Measurements from ENCODE around the gene SLC35G1. TPM values are rescaled to one million over a fixed set of nuclear protein-coding genes. Genes with fewer than 3 reads are reported as not detected.

Gene SLC35G1
- polyA plus RNA-seq, 3 donors = 0.90 to 4.0 (median 2.7) TPM

DNA sequence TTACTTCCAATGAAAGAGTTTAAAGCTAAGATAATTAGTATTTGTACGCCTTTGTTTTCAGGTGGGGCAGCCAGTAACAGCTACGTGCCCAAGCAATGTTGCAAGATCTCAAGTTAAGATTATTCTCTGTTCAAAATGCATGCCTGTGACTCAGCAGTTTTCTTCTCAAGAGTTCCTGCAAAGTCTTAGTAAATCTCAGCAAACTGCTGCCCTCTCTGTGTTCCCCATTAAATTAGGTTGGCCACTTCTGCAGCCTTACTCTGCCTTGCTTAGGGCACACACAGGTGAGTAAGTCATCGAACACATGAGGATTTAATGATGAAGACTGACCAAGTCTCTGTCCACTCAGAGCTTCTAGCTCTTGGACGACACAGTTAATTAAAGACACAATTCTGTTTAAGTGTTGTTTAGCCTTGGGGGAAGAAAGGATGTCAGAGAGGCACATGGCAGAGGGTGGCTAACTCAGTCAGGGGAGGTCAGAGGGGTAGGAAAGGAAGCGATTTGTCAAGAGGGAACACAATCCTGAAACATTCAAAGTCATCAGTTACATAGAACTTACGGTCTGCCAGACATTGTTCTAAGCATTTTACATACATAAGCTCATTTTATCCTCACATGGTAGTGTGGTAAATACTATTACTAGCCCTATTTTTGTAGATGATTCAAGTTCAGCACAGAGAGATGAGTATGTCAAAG, 20.2 kb upstream of the SLC35G1 start:
- 58 to 75% (median 66%) methylated on average over 6 of the region's 6 CpGs for WGBS, 3 donors
- H3K27ac ChIP-seq (ENCODE audit: low read depth, low read length) = no peak overlapping the region

DNA sequence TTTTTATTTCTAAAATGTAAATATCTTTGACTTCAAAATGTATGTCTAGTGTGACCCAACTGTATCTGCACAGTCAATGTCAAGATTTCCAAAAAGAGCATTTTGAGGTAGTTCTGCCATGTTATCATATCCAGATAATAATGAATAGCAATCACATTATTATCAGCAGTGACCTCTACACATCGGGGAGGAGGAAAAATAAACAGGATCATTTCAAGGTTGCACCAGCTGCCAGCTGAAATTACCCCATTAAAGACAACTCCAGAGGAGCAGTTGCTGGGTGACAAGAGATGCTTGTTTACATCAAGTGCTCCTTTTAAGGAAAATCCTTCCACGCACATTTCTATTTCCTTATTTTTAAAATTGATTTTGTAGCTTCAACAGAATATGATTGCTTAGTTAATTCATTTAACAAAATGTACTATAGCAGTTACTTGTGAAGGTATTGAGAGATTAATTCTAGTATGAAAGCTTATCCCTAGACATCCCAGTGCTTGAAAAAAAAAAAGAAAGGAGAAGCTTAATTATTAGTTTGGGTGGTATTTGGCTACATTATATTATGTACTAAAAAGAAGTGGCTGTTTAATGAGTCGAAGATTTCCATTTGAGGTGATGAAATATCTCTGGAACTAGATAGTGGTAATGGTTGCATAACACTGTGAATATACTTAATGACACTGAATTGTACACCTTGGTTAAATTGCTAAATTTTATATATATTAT, 19.3 kb upstream of the SLC35G1 start:
- H3K27ac ChIP-seq (ENCODE audit: low read depth, low read length) = no peak overlapping the region
- WGBS, 3 donors = 51 to 58% (median 56%) methylated on average over 3 of the region's 3 CpGs

DNA sequence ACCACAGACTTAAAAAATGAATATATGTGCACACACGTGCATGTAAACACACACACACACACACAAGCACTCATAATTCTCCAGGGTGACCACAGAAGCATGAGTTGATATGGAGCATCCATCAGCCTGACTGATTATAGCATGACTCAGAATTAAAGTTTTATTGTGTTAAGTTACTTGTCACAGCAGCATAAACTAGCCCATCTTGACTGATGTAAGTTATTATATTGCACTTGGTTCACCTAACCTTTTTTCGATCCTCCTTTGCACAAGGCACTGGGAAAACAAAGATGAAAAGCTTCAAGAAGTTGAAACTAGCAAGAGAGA, 18.8 kb upstream of the SLC35G1 start:
- 85 to 92% (median 85%) methylated on average over 2 of the region's 2 CpGs for WGBS, 3 donors
- H3K27ac ChIP-seq (ENCODE audit: low read depth, low read length) = no peak overlapping the region

DNA sequence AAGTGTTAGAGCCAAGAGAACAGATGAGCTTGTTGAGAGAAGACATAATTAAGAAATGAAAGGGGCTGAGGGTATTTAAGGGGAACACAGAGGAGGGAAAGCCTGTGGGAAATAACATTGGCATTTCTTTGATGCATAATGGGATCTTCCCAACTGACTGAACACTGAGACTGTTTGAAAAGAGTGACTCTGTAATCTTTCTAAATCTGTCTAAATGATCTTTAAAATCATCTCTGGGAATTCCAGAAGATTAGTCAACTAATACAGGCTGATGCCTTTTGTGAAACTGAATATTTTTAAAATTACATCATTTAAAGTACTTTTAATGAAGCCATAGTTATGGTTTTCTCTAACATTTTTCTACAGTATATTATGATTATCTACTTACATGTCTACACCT, 17.4 kb upstream of the SLC35G1 start:
- no peak overlapping the region for H3K27ac ChIP-seq (ENCODE audit: low read depth, low read length)

DNA sequence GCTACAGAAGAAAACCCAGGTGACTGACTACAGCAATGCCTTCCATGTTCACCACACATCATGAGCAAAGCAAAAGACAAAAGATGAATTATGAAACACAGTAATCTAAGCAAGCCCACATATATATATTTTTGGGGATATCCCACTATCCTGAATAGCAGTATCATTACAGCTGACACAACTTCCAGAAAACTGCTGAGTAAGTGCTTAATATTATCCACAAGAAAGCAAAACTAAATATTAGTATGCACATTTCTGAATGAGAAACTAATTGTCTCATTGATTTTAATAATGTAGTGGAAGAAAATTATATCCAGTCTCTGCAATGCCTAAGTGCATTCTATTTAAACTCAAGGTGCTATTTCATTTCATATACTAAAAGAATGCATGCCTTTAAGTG, 14.5 kb upstream of the SLC35G1 start:
- H3K27ac ChIP-seq (ENCODE audit: low read depth, low read length) = no peak overlapping the region

GRCh38 chr10:93894516-93895378, 969 bp downstream of the SLC35G1 start:
- no peak overlapping the region for H3K27ac ChIP-seq (ENCODE audit: low read depth, low read length)
- 34 to 41% (median 41%) methylated on average over 22 of the region's 22 CpGs for WGBS, 3 donors

DNA sequence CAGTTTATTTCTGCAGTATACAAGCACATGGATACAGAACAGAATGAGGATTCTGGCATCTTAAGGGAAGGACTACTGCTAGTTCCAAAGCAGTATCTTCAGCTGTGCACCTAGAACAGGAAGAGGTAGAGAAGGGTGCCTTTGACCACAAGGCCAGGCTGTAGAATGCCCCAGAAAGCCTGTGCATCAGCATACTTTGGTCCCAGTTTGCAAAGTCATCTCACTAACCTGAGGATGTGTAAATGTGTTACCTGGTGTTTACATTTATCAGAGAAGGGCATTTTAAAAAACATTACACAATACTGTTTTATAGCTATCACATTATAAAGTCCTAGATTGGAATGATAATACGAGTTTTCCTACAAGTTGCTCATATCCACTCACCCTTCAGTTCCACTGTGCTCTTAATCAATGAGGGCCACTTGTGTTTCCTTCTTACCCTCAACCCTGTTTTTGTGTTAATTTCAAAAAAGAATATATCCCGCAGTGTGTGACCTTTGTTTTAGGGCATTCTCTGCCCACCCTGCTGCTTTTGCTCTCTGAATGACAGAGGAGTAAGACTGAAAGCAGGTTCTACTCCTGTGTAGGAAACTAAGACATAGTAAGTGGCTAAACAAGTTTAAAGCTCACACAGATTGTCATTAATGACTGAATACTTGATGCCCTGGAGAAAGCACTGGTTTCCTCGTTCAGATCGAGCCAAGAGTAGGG, 3.4 kb downstream of the SLC35G1 start:
- H3K27ac ChIP-seq (ENCODE audit: low read depth, low read length) = no peak overlapping the region
- 84 to 96% (median 93%) methylated on average over 4 of the region's 4 CpGs for WGBS, 3 donors

DNA sequence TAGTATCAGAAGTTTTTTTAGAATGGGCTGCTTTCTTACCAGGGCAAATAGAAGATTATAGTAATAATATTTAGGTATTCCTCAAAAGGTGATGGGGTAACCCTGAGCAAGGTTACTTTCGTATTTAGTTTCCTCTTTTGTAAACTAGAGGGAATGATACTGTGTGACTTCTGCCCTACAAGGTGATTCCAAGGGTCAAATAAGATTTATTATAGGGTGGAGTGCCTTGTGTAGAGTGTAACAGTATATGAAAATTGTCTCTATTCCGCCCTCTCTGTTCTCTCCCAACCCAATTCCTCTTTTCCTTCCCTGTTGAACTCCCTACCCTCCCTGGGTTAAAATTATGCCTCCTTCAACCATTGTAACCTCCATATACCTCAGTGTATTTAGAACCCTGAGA, 5.3 kb downstream of the SLC35G1 start:
- 80 to 96% (median 90%) methylated on average over 2 of the region's 2 CpGs for WGBS, 3 donors
- no peak overlapping the region for H3K27ac ChIP-seq (ENCODE audit: low read depth, low read length)

DNA sequence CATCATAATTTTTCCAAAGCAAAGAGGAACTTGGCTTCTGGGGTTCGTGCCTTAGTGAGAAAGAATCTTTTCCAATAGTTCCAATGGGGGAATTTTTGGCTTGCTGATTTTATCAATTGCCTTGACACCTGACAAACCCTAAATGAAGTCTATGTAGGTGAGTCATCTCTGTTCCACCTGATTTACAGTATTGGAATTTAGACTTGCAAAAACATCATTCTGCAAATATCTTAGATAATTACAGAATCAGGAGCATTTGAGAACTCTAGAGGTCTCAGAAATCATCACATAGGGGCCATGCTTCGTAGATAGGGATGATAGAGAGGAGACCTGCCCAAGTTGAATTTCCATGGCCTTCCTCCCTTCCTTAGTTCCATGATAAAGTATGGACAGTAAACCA, 9.3 kb downstream of the SLC35G1 start:
- 90 to 97% (median 92%) methylated on average over 2 of the region's 2 CpGs for WGBS, 3 donors
- no peak overlapping the region for H3K27ac ChIP-seq (ENCODE audit: low read depth, low read length)

DNA sequence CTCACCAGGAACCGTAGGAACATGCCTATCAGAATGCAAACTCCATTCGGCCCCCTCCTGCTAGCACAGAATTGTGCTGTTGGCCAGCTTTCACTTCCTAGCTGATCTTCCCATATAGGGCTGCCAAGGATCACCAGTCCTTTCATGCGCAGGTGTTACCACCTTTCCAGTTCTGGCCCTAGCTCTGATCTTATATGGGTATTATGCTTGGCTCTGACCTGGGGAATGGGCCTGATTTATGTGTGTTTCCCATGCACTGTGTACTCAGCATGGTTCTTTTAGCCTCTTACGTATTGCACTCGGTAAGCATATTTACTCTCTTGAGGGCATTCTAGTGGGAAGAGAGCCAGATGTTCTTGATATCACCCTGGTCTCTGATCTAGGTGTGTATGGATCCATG, 11.1 kb downstream of the SLC35G1 start:
- WGBS, 3 donors = 52 to 93% (median 87%) methylated on average over 5 of the region's 5 CpGs
- H3K27ac ChIP-seq (ENCODE audit: low read depth, low read length) = no peak overlapping the region

- WGBS, 3 donors = 78 to 90% (median 82%) methylated on average over 5 of the region's 5 CpGs
These were observed 13.3 kb downstream of the SLC35G1 start for GRCh38 chr10:93907059-93907458.

GRCh38 chr10:93911866-93912265, 18.1 kb downstream of the SLC35G1 start:
- 59 to 85% (median 64%) methylated on average over 6 of the region's 6 CpGs for WGBS, 3 donors
- H3K27ac ChIP-seq (ENCODE audit: low read depth, low read length) = no peak overlapping the region

More at GRCh38 chr10:93907059-93907458, 13.3 kb downstream of the SLC35G1 start:
- no peak overlapping the region for H3K27ac ChIP-seq (ENCODE audit: low read depth, low read length)

- whole genome bisulfite sequencing, 3 donors = 75 to 99% (median 96%) methylated on average over 2 of the region's 2 CpGs
These were observed 18.7 kb downstream of the SLC35G1 start for GRCh38 chr10:93912444-93912843.

GRCh38 chr10:93913706-93914105, 19.9 kb downstream of the SLC35G1 start:
- no peak overlapping the region for H3K27ac ChIP-seq (ENCODE audit: low read depth, low read length)
- 56 to 59% (median 57%) methylated on average over 3 of the region's 3 CpGs for WGBS, 3 donors

More at GRCh38 chr10:93912444-93912843, 18.7 kb downstream of the SLC35G1 start:
- no peak overlapping the region for H3K27ac ChIP-seq (ENCODE audit: low read depth, low read length)

GRCh38 chr10:93915598-93915997, 21.8 kb downstream of the SLC35G1 start:
- 77 to 88% (median 88%) methylated on average over 6 of the region's 6 CpGs for WGBS, 3 donors
- H3K27ac ChIP-seq (ENCODE audit: low read depth, low read length) = no peak overlapping the region

GRCh38 chr10:93916257-93917063, 22.7 kb downstream of the SLC35G1 start:
- H3K27ac ChIP-seq (ENCODE audit: low read depth, low read length) = no peak overlapping the region
- WGBS, 3 donors = 43 to 62% (median 61%) methylated on average over 8 of the region's 8 CpGs

- 30 to 84% (median 71%) methylated on average over 10 of the region's 10 CpGs for WGBS, 3 donors
- no peak overlapping the region for H3K27ac ChIP-seq (ENCODE audit: low read depth, low read length)
These were observed 23.2 kb downstream of the SLC35G1 start for GRCh38 chr10:93917064-93917391.

DNA sequence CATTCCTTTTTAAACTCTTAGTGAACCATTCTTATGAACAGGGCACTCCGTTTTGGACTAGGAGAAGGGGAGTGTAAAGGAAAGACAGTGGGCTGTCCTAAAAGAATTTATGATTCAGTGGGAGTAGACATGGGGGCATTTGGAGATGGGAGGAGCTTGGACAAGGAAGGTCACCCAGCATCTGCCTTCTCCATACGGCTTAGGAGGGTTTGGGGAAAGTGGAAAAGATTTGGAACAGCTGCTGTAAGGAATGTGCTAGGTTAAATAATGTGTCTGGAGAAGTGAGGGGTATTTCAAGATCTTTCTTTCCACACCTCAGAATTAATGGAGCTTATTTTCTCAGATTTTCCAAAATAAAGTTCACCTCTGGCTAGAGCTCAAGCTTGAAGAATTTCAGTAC, 24.0 kb downstream of the SLC35G1 start:
- 63 to 76% (median 64%) methylated on average over 2 of the region's 2 CpGs for WGBS, 3 donors
- no peak overlapping the region for H3K27ac ChIP-seq (ENCODE audit: low read depth, low read length)
